Caki2 (cell line): Measurements from ENCODE around the gene KCNK7. TPM values are rescaled to one million over a fixed set of nuclear protein-coding genes. Genes with fewer than 3 reads are reported as not detected.
A peak's percentile ranks its signal among the peaks of the same experiment; 100 is the strongest.

Experiments used
- DNase-seq: peaks from one replicate; pipeline ENCODE4 v3.0.0-alpha.2; 2015; ENCODE audit warnings: low read depth
- in situ Hi-C: cut with HindIII; loops from 2 replicates; pipeline ENCODE4 v1.10.0; 2016; ENCODE audit warnings: low sequenced_read_pairs, low pct_unique_long_range_greater_than_20kb, mixed read lengths
- total RNA-seq: library from RNA; depleted of rRNA; stranded (reverse); fragments of >200 nt; shearing (Covaris generic); gene quantifications from 2 replicates; pipeline ENCODE4 v1.2.3, GENCODE V29; 2014; ENCODE audit warnings: low replicate concordance; rRNA removed

The KCNK7 gene
- total RNA-seq, 1 experiment from 2014 or later = not detected

DNA sequence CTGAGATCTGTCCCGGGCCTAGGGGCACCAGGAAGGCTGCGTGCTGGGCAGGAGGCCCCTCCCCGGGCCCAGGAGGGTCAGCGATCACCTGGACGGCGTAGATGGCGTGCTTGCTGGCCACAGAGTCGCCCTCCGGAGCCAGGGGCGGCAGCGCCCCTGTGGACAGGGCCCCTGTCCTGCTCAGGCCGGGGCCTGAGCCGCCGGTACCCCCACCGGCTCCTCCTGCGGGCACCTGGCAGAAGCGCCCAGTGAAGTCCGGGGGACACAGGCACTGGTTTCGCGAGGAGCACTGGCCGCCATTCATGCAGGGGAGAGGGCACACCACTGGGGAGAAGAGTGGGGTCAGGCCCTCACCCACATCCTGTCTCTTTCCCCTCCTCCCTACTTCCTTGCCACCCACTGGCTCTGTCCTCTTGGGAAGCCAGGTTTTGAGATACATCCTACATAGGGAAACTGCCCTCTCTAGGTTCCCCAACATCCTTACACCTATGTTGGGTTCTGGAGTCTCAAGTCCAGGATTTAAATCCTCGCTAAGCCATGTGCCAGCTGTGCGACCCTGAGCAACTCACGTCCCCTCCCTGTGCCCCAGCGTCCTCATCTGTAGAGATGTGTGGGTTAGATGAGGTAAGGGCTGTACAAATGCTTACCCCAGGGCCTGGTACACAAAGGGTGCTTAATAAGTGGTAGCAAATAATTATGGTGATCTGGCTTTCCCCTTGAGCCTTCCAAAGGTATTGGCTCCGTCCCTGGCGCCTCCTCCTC is 41.4 kb downstream of the KCNK7 start:
- DNase-seq = no peak
- in situ Hi-C loops = no loop called here

- DNase-seq = peak; percentile 51
- in situ Hi-C loops = no loop called here
Observed at GRCh38 chr11:65553301-65554001, 42.1 kb downstream of the KCNK7 start.

GRCh38 chr11:65552388-65552951 is 43.1 kb downstream of the KCNK7 start:
- DNase-seq = no peak
- in situ Hi-C loops = no loop called here

DNA sequence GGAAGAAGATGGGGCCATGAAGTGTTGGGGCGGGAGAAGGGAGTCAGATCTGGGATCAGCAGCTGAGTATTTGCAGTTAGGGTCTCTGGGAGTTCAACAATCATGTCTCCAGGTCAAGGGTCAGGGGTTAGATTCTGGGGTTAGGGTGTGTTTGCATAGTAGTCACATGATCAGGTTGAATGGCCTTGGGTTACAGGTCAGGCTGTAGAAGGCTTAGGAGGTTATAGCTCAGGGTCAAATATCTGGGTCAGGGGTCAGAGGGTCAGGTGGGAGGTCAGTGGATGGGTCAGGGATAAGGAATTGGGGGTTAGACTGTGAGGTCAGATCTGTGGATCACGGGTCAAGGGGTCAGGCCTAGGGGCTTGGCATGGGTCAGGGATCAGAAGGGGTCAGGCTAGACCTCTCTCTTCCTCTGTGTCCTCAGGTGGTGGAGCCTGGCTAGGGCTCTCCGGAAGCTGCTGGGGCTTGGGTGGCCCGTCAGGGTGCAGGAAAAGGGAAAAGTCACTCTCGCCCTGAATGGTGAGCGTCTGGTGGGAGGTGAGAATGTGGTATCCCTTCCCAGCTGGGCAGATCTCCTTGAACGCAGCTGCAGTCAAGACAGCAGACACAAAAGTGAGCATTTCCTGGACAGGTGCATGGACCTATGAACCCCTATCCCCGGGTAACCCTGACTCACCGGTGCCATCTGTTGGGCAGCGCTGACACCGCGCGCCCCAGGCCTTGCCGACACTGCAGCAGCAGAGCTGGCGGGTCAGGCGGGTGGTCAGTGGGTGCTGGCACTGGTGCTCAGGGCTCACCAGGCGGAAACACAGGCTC is 43.8 kb downstream of the KCNK7 start:
- DNase-seq = no peak
- in situ Hi-C loops = no loop called here

- DNase-seq = peak; percentile 54
Observed at GRCh38 chr11:65549096-65549495, 46.5 kb downstream of the KCNK7 start.

GRCh38 chr11:65548395-65548794 is 47.2 kb downstream of the KCNK7 start:
- DNase-seq = no peak
- in situ Hi-C loops = no loop called here

More at GRCh38 chr11:65549096-65549495, 46.5 kb downstream of the KCNK7 start:
- in situ Hi-C loops = no loop called here

- in situ Hi-C loops = no loop called here
- DNase-seq = no peak
Observed at GRCh38 chr11:65547446-65548125, 48.0 kb downstream of the KCNK7 start.

- no peak for DNase-seq
Observed at GRCh38 chr11:65546217-65546958, 49.2 kb downstream of the KCNK7 start.

DNA sequence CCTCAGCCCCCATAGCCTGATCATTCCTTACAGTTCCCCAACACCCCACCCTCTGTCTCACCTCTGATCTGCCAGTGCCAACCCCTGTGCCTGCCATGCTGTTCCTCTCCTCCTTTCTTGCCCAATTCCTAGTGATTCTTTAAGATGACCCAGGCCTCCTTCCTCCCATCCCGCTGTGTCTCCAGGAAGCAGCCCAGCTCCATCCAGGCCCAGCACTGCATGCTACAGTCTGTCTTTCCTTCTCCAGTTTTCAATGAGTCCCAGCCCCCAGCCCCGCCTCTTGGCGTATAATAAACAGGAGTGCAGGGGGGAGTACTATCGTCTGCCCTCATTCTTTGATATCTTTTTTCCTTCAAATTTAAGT is 49.8 kb downstream of the KCNK7 start:
- in situ Hi-C loops = no loop called here
- no peak for DNase-seq

More at GRCh38 chr11:65546217-65546958, 49.2 kb downstream of the KCNK7 start:
- in situ Hi-C loops = no loop called here

Other genes with a start within 250 kb of the KCNK7 start
- 0.23 and 1.5 TPM in 2 replicates for gene TIGD3, start 241.0 kb downstream of the KCNK7 start, total RNA-seq
- gene SLC25A45, start 213.2 kb downstream of the KCNK7 start, total RNA-seq = 1.1 and 2.3 TPM in 2 replicates
- 24.8 and 35.5 TPM in 2 replicates for gene FRMD8, start 209.2 kb downstream of the KCNK7 start, total RNA-seq
- 2.3 and 8.7 TPM in 2 replicates for gene NEAT1, start 173.0 kb downstream of the KCNK7 start, total RNA-seq
- 107 and 234 TPM in 2 replicates for gene MALAT1, start 96.8 kb downstream of the KCNK7 start, total RNA-seq
- gene SCYL1, start 70.7 kb downstream of the KCNK7 start, total RNA-seq = 42.2 and 58.0 TPM in 2 replicates
- 74.6 and 77.7 TPM in 2 replicates for gene LTBP3, start 37.4 kb downstream of the KCNK7 start, total RNA-seq
- 90.4 and 96.5 TPM in 2 replicates for gene ZNRD2, start 25.3 kb downstream of the KCNK7 start, total RNA-seq
- gene FAM89B, start 23.3 kb downstream of the KCNK7 start, total RNA-seq = 18.4 and 53.5 TPM in 2 replicates
- gene EHBP1L1, start 19.7 kb downstream of the KCNK7 start, total RNA-seq = 35.3 and 39.2 TPM in 2 replicates
- 37.2 and 40.0 TPM in 2 replicates for gene MAP3K11, start 18.4 kb upstream of the KCNK7 start, total RNA-seq
- gene PCNX3, start 20.0 kb upstream of the KCNK7 start, total RNA-seq = 20.8 and 22.8 TPM in 2 replicates
- gene SIPA1, start 42.3 kb upstream of the KCNK7 start, total RNA-seq = 12.2 and 34.4 TPM in 2 replicates
- gene RELA, start 67.1 kb upstream of the KCNK7 start, total RNA-seq = 36.3 and 49.7 TPM in 2 replicates
- gene KAT5, start 116.5 kb upstream of the KCNK7 start, total RNA-seq = 43.6 and 71.0 TPM in 2 replicates
- 19.0 and 29.2 TPM in 2 replicates for gene RNASEH2C, start 125.0 kb upstream of the KCNK7 start, total RNA-seq
- 7.2 and 7.9 TPM in 2 replicates for gene AP5B1, start 185.2 kb upstream of the KCNK7 start, total RNA-seq
- not detected in 2 replicates for gene OVOL1, start 191.3 kb upstream of the KCNK7 start, total RNA-seq
- not detected in 2 replicates for gene SNX32, start 238.2 kb upstream of the KCNK7 start, total RNA-seq